HG02870 (cell line): ENCODE results near the gene SLC6A9.

Experiments used
- ATAC-seq: cut with Tn5 transposase; IDR thresholded peaks from one replicate; pipeline ENCODE4 v1.9.1; 2021; ENCODE audit warnings: mild to moderate bottlenecking, moderate library complexity; ENCODE audit not compliant: unreplicated experiment

The SLC6A9 gene

GRCh38 chr1:44049839-44050238 lies 18.6 kb upstream of the SLC6A9 start:
- no peak for ATAC-seq

- no peak for ATAC-seq
Observed at GRCh38 chr1:44048532-44049215, 17.4 kb upstream of the SLC6A9 start.

GRCh38 chr1:44047131-44047530 lies 15.9 kb upstream of the SLC6A9 start:
- no peak for ATAC-seq

- ATAC-seq: no peak
Observed at GRCh38 chr1:44045064-44045463, 13.8 kb upstream of the SLC6A9 start.

- ATAC-seq: no peak
Observed at GRCh38 chr1:44044071-44044801, 13.0 kb upstream of the SLC6A9 start.

- no peak for ATAC-seq
Observed at GRCh38 chr1:44043176-44044070, 12.2 kb upstream of the SLC6A9 start.

- no peak for ATAC-seq
Observed at GRCh38 chr1:44040846-44041245, 9.6 kb upstream of the SLC6A9 start.

GRCh38 chr1:44040418-44040817 lies 9.2 kb upstream of the SLC6A9 start:
- ATAC-seq: no peak

GRCh38 chr1:44038876-44039657 lies 7.8 kb upstream of the SLC6A9 start:
- ATAC-seq: no peak

GRCh38 chr1:44037154-44037553 lies 5.9 kb upstream of the SLC6A9 start:
- no peak for ATAC-seq

- no peak for ATAC-seq
Observed at GRCh38 chr1:44036409-44037139, 5.3 kb upstream of the SLC6A9 start.

- no peak for ATAC-seq
Observed at GRCh38 chr1:44035726-44036408, 4.6 kb upstream of the SLC6A9 start.

GRCh38 chr1:44034976-44035716 lies 3.9 kb upstream of the SLC6A9 start:
- ATAC-seq: no peak

GRCh38 chr1:44034423-44034822 lies 3.2 kb upstream of the SLC6A9 start:
- ATAC-seq: no peak

GRCh38 chr1:44033756-44034155 lies 2.5 kb upstream of the SLC6A9 start:
- ATAC-seq: no peak

- no peak for ATAC-seq
Observed at GRCh38 chr1:44033041-44033575, 1.8 kb upstream of the SLC6A9 start.

- ATAC-seq: no peak
Observed at GRCh38 chr1:44032170-44032790, 1.0 kb upstream of the SLC6A9 start.

- ATAC-seq: peak; percentile 19
Observed at GRCh38 chr1:44030605-44031251, 534 bp downstream of the SLC6A9 start.
